Adrenal gland (tissue), 12 donors: Measurements from ENCODE around the gene ZDHHC16. TPM values are rescaled to one million over a fixed set of nuclear protein-coding genes. Genes with fewer than 3 reads are reported as not detected.
"Not testable (repeated sequence)": the region's sequence is repeated elsewhere in the genome, so short reads cannot be mapped to it uniquely, and the experiment has no call there.

Experiments used
- DNase-seq, 7 donors: peaks; one replicate each; pipeline ENCODE4 v3.0.0-alpha.2; 2019 to 2020
- H3K27ac ChIP-seq, 5 donors: fragments of 200-600 bp; sonication (generic) in 4 of 5; 1 replicate in 3 of 5; 2 replicates in 2 of 5; pipeline versions ENCODE4 v1.5.1 to v1.8.0; 2016 to 2020; ENCODE audit warnings: mild to moderate bottlenecking in 1 of 5
- H3K27me3 ChIP-seq: fragments of 200-600 bp; 2 replicates; pipeline ENCODE4 v1.8.0; 2021
- H3K36me3 ChIP-seq, 2 donors: fragments of 200-600 bp; replicated peaks in 1 of 2; 1 replicate in 1 of 2; 2 replicates in 1 of 2; pipeline versions ENCODE4 v1.5.1 to v1.8.0; 2018 to 2022
- H3K4me1 ChIP-seq, 2 donors: fragments of 200-600 bp; replicated peaks in 1 of 2; 1 replicate in 1 of 2; 2 replicates in 1 of 2; pipeline versions ENCODE4 v1.5.1 to v1.8.0; 2018 to 2021
- H3K4me3 ChIP-seq, 4 donors: fragments of 200-600 bp; sonication (generic) in 3 of 4; one replicate each; pipeline ENCODE4 v1.5.1; 2016 to 2018
- H3K9me3 ChIP-seq, 3 donors: fragments of 200-600 bp; sonication (generic) in 1 of 3; replicated peaks in 1 of 3; 1 replicate in 2 of 3; 2 replicates in 1 of 3; pipeline versions ENCODE4 v1.5.1 to v1.8.0; 2016 to 2021
- POLR2A ChIP-seq, 2 donors: fragments of 450-650 bp; IDR thresholded peaks; one replicate each; pipeline ENCODE4 v1.6.1; 2017; ENCODE audit warnings: antibody characterized with exemption in 2 of 2, mild to moderate bottlenecking in 2 of 2, moderate library complexity in 1 of 2
- WGBS, 4 donors: extraction: QIAGEN DNeasy Blood & Tissue Kit in 2 of 4; methylation state at CpG; one replicate each; pipeline versions ENCODE4 v1.1.5 to v1.1.7; 2013 to 2017; 5-methylcytosine and 5-hydroxymethylcytosine counted together
- intact Hi-C, 2 donors: fragments of 100-400 bp; cut with DNase I; formaldehyde crosslinking; loops; one replicate each; pipeline versions ENCODE4 v1.14.1 to v1.15.0; 2022 to 2023
- polyA plus RNA-seq, 3 donors: library from polyadenylated mRNA; stranded (reverse); fragments of 200-250 nt in 2 of 3; fragments of 350-450 nt in 1 of 3; fragmentation: Illumina TruSeq in 1 of 3; extraction: RNeasy Lipid Tissue Mini Kit (QIAGEN cat#74804) in 1 of 3; gene quantifications; one replicate each; pipeline ENCODE4 v1.2.3, GENCODE V29; 2013 to 2014
- total RNA-seq, 9 donors: library from RNA; depleted of rRNA in 4 of 9; stranded (reverse); fragments of >200 nt in 4 of 9; fragments of 120-200 nt in 1 of 9; fragmentation: NEBNext Ultra II Directional in 1 of 9; extraction: Animal tissue kit (Norgen Biotek cat#: 25700) in 1 of 9; gene quantifications; one replicate each; pipeline versions ENCODE4 v1.1.0 to v1.2.4, GENCODE V29; 2013 to 2023
- TF ChIP-seq, protein P1 (sequence below), 6 experiments: fragments of 450-650 bp in 4 of 6; fragments of 200-600 bp in 2 of 6; sonication (generic) in 1 of 6; IDR thresholded peaks; 1 replicate in 5 of 6; 2 replicates in 1 of 6; pipeline versions ENCODE4 v1.5.1 to v1.8.0; 2016 to 2021; ENCODE audit warnings: antibody characterized with exemption in 6 of 6, mild to moderate bottlenecking in 2 of 6, moderate library complexity in 1 of 6
- donor health status: healthy with polysubstance abuse.
- donor health status: Bipolar disorder and iron deficiency.
- donor health status: DM: yes; HTN: yes; CAD: no.
- donor health status: DM: no; HTN: no; CAD: no.
- donor health status: DM: no; HTN: no; CAD: no.
- donor health status: DM: yes; HTN: yes; CAD: no.

Gene ZDHHC16
- total and polyA plus RNA-seq, 12 donors: 18.8 to 58.7 (median 27.8) TPM

DNA sequence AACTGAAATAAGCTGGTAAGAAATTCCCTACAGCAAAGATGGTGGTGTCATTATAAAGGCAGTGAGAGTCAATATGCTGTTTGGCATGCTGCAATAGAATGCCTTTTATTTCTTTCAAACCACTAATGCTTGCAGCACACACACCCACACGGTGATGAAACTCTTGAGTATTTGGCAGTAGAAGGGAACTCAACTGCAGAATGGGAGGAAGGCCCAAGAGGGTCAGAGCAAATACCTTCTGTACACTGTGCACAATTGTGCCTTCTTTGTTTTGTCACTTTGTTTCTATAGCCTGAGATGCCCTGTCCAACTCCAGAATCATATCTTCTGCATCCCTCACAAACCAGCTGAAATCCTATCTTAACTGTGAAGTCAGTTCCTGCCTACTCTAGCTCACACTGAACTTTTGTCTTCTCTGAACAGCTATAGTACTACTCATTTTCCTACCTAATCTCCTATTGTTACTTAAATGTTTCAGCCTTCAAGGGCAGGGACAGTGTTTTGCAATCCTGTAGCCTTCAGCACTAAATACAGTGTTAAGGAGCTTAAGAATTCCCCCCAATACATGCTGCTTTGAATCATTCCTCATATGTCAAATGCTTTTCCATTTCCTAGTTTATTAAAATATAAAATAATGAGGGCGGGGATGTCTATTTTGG, 30.1 kb downstream of the ZDHHC16 start:
- H3K36me3 ChIP-seq: peaks cover 0 to 94% of the 10 kb centered on the region in 2 donors
- 57 to 67% (median 62%) methylated on average over 2 of the region's 2 CpGs for WGBS, 4 donors
- no peaks in the 10 kb centered on the region for H3K27me3 ChIP-seq
- peak overlapping the region in 3 of 5 donors; percentile 9 to 65 (median 19) for H3K27ac ChIP-seq
- peaks cover 12 to 17% of the 10 kb centered on the region in 2 donors for H3K4me1 ChIP-seq
- intact Hi-C loops: no loop called here
- peak in 3 of 7 donors; percentile 22 to 39 (median 32) for DNase-seq
- TF ChIP-seq POLR2A (IDR thresholded peaks at IDR 0.05): no peak
- TF ChIP-seq, protein P1, sequence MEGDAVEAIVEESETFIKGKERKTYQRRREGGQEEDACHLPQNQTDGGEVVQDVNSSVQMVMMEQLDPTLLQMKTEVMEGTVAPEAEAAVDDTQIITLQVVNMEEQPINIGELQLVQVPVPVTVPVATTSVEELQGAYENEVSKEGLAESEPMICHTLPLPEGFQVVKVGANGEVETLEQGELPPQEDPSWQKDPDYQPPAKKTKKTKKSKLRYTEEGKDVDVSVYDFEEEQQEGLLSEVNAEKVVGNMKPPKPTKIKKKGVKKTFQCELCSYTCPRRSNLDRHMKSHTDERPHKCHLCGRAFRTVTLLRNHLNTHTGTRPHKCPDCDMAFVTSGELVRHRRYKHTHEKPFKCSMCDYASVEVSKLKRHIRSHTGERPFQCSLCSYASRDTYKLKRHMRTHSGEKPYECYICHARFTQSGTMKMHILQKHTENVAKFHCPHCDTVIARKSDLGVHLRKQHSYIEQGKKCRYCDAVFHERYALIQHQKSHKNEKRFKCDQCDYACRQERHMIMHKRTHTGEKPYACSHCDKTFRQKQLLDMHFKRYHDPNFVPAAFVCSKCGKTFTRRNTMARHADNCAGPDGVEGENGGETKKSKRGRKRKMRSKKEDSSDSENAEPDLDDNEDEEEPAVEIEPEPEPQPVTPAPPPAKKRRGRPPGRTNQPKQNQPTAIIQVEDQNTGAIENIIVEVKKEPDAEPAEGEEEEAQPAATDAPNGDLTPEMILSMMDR (IDR thresholded peaks at IDR 0.05): no peak
- no peaks in the 10 kb centered on the region for H3K9me3 ChIP-seq
- no peak overlapping the region for H3K4me3 ChIP-seq

DNA sequence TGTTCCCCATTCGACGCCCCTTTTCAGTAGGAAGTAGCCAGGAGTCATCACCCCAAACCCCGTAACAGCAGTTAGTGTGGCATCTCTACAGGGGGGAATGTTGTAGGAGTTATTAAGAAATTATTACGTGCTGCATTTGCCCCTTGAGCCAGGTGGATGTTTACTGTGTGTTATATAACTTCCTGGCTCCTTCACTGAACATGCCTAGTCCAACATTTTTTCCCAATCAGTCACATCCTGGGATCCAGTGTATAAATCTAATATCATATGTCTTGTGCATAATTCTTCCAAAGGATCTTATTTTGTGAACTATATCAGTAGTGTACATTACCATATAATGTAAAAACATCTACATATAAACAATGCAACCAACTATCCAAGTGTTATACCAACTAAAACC, 33.4 kb downstream of the ZDHHC16 start:
- intact Hi-C loops, H3K27ac ChIP-seq, DNase-seq, H3K9me3 ChIP-seq, H3K27me3 ChIP-seq, H3K4me3 ChIP-seq: not testable (repeated sequence)
- H3K36me3 ChIP-seq: peaks cover 0 to 71% of the 10 kb centered on the region in 2 donors
- WGBS, 4 donors: 91 to 96% (median 93%) methylated on average over 4 of the region's 4 CpGs
- peaks cover 12 to 25% of the 10 kb centered on the region in 2 donors for H3K4me1 ChIP-seq

- no peaks in the 10 kb centered on the region for H3K27me3 ChIP-seq
- H3K27ac ChIP-seq: no peak overlapping the region
- intact Hi-C loops: no loop called here
- peaks cover 0 to 67% of the 10 kb centered on the region in 2 donors for H3K36me3 ChIP-seq
- 78 to 91% (median 83%) methylated on average over 9 of the region's 9 CpGs for WGBS, 4 donors
- no peaks in the 10 kb centered on the region for H3K9me3 ChIP-seq
- H3K4me3 ChIP-seq: no peak overlapping the region
- DNase-seq: peak in 1 of 7 donors; percentile 14
- TF ChIP-seq, protein P1 (IDR thresholded peaks at IDR 0.05): no peak
- no peak for TF ChIP-seq POLR2A (IDR thresholded peaks at IDR 0.05)
- peaks cover 12 to 25% of the 10 kb centered on the region in 2 donors for H3K4me1 ChIP-seq
These were observed 34.0 kb downstream of the ZDHHC16 start for GRCh38 chr10:97479939-97480338.

GRCh38 chr10:97481071-97481470, 35.1 kb downstream of the ZDHHC16 start:
- TF ChIP-seq POLR2A (IDR thresholded peaks at IDR 0.05): no peak
- TF ChIP-seq, protein P1 (IDR thresholded peaks at IDR 0.05): no peak
- peaks cover 0 to 61% of the 10 kb centered on the region in 2 donors for H3K36me3 ChIP-seq
- 86 to 100% (median 91%) methylated on average over 4 of the region's 4 CpGs for WGBS, 4 donors
- no peak for DNase-seq
- H3K27ac ChIP-seq: no peak overlapping the region
- no peak overlapping the region for H3K4me3 ChIP-seq
- H3K9me3 ChIP-seq: no peaks in the 10 kb centered on the region
- intact Hi-C loops: no loop called here
- H3K27me3 ChIP-seq: no peaks in the 10 kb centered on the region
- peaks cover 7 to 15% of the 10 kb centered on the region in 2 donors for H3K4me1 ChIP-seq

- TF ChIP-seq, protein P1 (IDR thresholded peaks at IDR 0.05): no peak
- no peak for TF ChIP-seq POLR2A (IDR thresholded peaks at IDR 0.05)
These were observed 36.4 kb downstream of the ZDHHC16 start for GRCh38 chr10:97482381-97482780.

More at GRCh38 chr10:97482381-97482780, 36.4 kb downstream of the ZDHHC16 start:
- Histone ChIP-seq H3K9me3 (no peaks in the 10 kb centered on the region), H3K27me3 (no peaks in the 10 kb centered on the region), H3K27ac (no peak overlapping the region), H3K4me3 (no peak overlapping the region), H3K36me3 (peaks cover 0 to 48% of the 10 kb centered on the region in 2 donors), H3K4me1 (peaks cover 0 to 8% of the 10 kb centered on the region in 2 donors)
- DNase-seq: no peak
- intact Hi-C loops: no loop called here
- 92 to 100% (median 95%) methylated on average over 1 of the region's 1 CpG for WGBS, 4 donors
